Measurements from ENCODE around the gene CHRNE. TPM values are rescaled to one million over a fixed set of nuclear protein-coding genes. Genes with fewer than 3 reads are reported as not detected.

Gene CHRNE
- total and polyA plus RNA-seq, 2 of the 8 experiments (the other 6 are each of a cell fraction or from before 2014, with no cell fraction given) = 0.15 to 0.33 TPM

- TF ChIP-seq ATF3 (IDR thresholded peaks at IDR 0.05; ENCODE audit: insufficient read depth, low read depth, low read length) = no peak
These were observed 48.7 kb downstream of the CHRNE start (continued) for GRCh38 chr17:4854111-4854681.

All from H1 (cell line).